H1 (cell line): ENCODE measurements around the gene SPG11.

Source experiments
- ATF2 ChIP-seq: IDR thresholded peaks from 2 replicates; pipeline ENCODE4 v1.6.1; 2012; ENCODE audit warnings: low read length, inconsistent platforms
- CBX5 ChIP-seq: fragments of 300-800, 300-1000 bp; sonication (generic); IDR thresholded peaks from 2 replicates; pipeline ENCODE4 v1.7.1; 2016; ENCODE audit warnings: antibody characterized with exemption, low read length, low read depth
- CEBPB ChIP-seq: IDR thresholded peaks from 2 replicates; pipeline ENCODE4 v1.6.1; 2012; ENCODE audit warnings: low read depth, low read length
- CHD2 ChIP-seq: IDR thresholded peaks from 2 replicates; pipeline ENCODE4 v1.6.1; 2012; ENCODE audit warnings: low read length, improper control_type of control experiment
- CTCF ChIP-seq, 3 experiments: IDR thresholded peaks; 1 replicate in 2 of 3; 2 replicates in 1 of 3; pipeline versions ENCODE4 v1.5.1 to v1.6.1; 2011; ENCODE audit warnings: low read length in 3 of 3, mild to moderate bottlenecking in 3 of 3, inconsistent platforms in 2 of 3, low read depth in 1 of 3, moderate library complexity in 1 of 3; ENCODE audit not compliant: insufficient read depth in 1 of 3; ENCODE audit errors: control extremely low read depth in 1 of 3
- EP300 ChIP-seq, 2 experiments: IDR thresholded peaks; 1 replicate in 1 of 2; 2 replicates in 1 of 2; pipeline ENCODE4 v1.6.1; 2011 to 2012; ENCODE audit warnings: low read depth in 2 of 2, low read length in 2 of 2, mild to moderate bottlenecking in 2 of 2, borderline replicate concordance in 1 of 2, inconsistent platforms in 1 of 2, moderate library complexity in 1 of 2
- EZH2 ChIP-seq: fragments of 200-600 bp; sonication (generic); IDR thresholded peaks from 2 replicates; pipeline ENCODE4 v1.7.1; 2012; ENCODE audit warnings: low read depth, mild to moderate bottlenecking, moderate library complexity, low read length, inconsistent platforms; ENCODE audit not compliant: severe bottlenecking
- JUND ChIP-seq: IDR thresholded peaks from 2 replicates; pipeline ENCODE4 v1.6.1; 2011; ENCODE audit warnings: mild to moderate bottlenecking, improper control_type of control experiment, low read length
- POLR2A ChIP-seq, 2 experiments: IDR thresholded peaks; 1 replicate in 1 of 2; 2 replicates in 1 of 2; pipeline ENCODE4 v1.6.1; 2011; ENCODE audit warnings: low read depth in 2 of 2, low read length in 2 of 2, mild to moderate bottlenecking in 2 of 2; ENCODE audit errors: control extremely low read depth in 1 of 2
- POLR2AphosphoS5 ChIP-seq: IDR thresholded peaks from 2 replicates; pipeline ENCODE4 v1.6.1; 2011; ENCODE audit warnings: low read depth, low read length
- RAD21 ChIP-seq, 2 experiments: IDR thresholded peaks in 1 of 2; conservative IDR thresholded peaks in 1 of 2; 2 replicates each; pipeline ENCODE4 v1.6.1; 2011; ENCODE audit warnings: low read depth in 2 of 2, low read length in 2 of 2, improper control_type of control experiment in 1 of 2, inconsistent platforms in 1 of 2, mild to moderate bottlenecking in 1 of 2, moderate library complexity in 1 of 2
- RNF2 ChIP-seq: fragments of 200-900, 300-1000 bp; sonication (generic); IDR thresholded peaks from 2 replicates; pipeline ENCODE4 v1.7.1; 2016; ENCODE audit warnings: borderline replicate concordance, low read depth, mild to moderate bottlenecking, antibody characterized with exemption, low read length; ENCODE audit not compliant: poor library complexity, severe bottlenecking; ENCODE audit errors: missing control alignments
- USF2 ChIP-seq: IDR thresholded peaks from 2 replicates; pipeline ENCODE4 v1.6.1; 2011; ENCODE audit warnings: low read length, improper control_type of control experiment

GRCh38 chr15:44516436-44516835, 147.0 kb downstream of the SPG11 start:
- TF ChIP-seq CTCF (IDR thresholded peaks at IDR 0.05; ENCODE audit: control extremely low read depth in 1 of 3, insufficient read depth in 1 of 3, low read depth in 1 of 3, low read length in 3 of 3), result no peak
- no peak for TF ChIP-seq USF2
- TF ChIP-seq POLR2A (IDR thresholded peaks at IDR 0.05; ENCODE audit: control extremely low read depth in 1 of 2, low read depth in 2 of 2, low read length in 2 of 2), result no peak
- TF ChIP-seq POLR2AphosphoS5, result no peak
- no peak for TF ChIP-seq RNF2
- TF ChIP-seq JUND, result no peak
- TF ChIP-seq CEBPB, result no peak
- no peak for TF ChIP-seq RAD21 (IDR thresholded peaks at IDR 0.05 in 1 of 2, conservative IDR thresholded peaks at IDR 0.05 in 1 of 2; ENCODE audit: low read depth in 2 of 2, low read length in 2 of 2)
- no peak for TF ChIP-seq ATF2
- no peak for TF ChIP-seq CHD2
- TF ChIP-seq EZH2, result no peak
- no peak for TF ChIP-seq CBX5
- no peak for TF ChIP-seq EP300 (IDR thresholded peaks at IDR 0.05; ENCODE audit: borderline replicate concordance in 1 of 2, low read depth in 2 of 2, low read length in 2 of 2)
